ENCODE measurements around the gene LARP6. TPM values are rescaled to one million over a fixed set of nuclear protein-coding genes. Genes with fewer than 3 reads are reported as not detected.

The LARP6 gene
- total RNA-seq, 2 experiments from 2014 or later, result 0.31 TPM; not detected in 1

GRCh38 chr15:70870051-70870450 is 16.1 kb upstream of the LARP6 start:
- H3K27ac Mint-ChIP-seq, result no peak overlapping the region
- no peaks in the 10 kb centered on the region for H3K9me3 ChIP-seq (ENCODE audit: control insufficient read depth in 1 of 2, insufficient read depth in 1 of 2, low read length in 2 of 2)
- intact Hi-C loops (cut with DNase I, micrococcal nuclease), result no loop called here

GRCh38 chr15:70869346-70869745 is 15.4 kb upstream of the LARP6 start:
- Mint-ChIP-seq H3K4me3 (no peak overlapping the region), H3K4me1 (ENCODE audit: low read depth) (no peaks in the 10 kb centered on the region), H3K36me3 (ENCODE audit: low read depth) (no peaks in the 10 kb centered on the region), H3K9me3 (no peaks in the 10 kb centered on the region), H3K27me3 (peaks cover 30% of the 10 kb centered on the region), H3K27ac (no peak overlapping the region)
- no peaks in the 10 kb centered on the region for H3K9me3 ChIP-seq (ENCODE audit: control insufficient read depth in 1 of 2, insufficient read depth in 1 of 2, low read length in 2 of 2)
- ATAC-seq (ENCODE audit: poor library complexity) (no peak), DNase-seq (no peak)
- POLR2A ChIA-PET, result no interaction called here
- H3K27me3 ChIP-seq (ENCODE audit: control insufficient read depth in 1 of 2, insufficient read depth in 2 of 2, low read length in 2 of 2), result peaks cover 0 to 6% of the 10 kb centered on the region in 2 experiments
- no peak for TF ChIP-seq CTCF (IDR thresholded peaks at IDR 0.05)
- H3K4me1 ChIP-seq (ENCODE audit: insufficient read depth, low read length), result no peaks in the 10 kb centered on the region
- intact Hi-C loops (cut with DNase I, micrococcal nuclease), result no loop called here
- CTCF ChIA-PET, result no interaction called here
- H3K4me3 ChIP-seq (ENCODE audit: low read length), result no peak overlapping the region
- no peaks in the 10 kb centered on the region for H3K36me3 ChIP-seq (ENCODE audit: insufficient read depth, low read length)
- H3K27ac ChIP-seq (ENCODE audit: low read depth in 1 of 2, low read length in 2 of 2), result no peak overlapping the region

More at GRCh38 chr15:70870051-70870450, 16.1 kb upstream of the LARP6 start:
- Mint-ChIP-seq H3K4me3 (no peak overlapping the region), H3K4me1 (ENCODE audit: low read depth) (no peaks in the 10 kb centered on the region), H3K27me3 (peaks cover 33% of the 10 kb centered on the region), H3K36me3 (ENCODE audit: low read depth) (no peaks in the 10 kb centered on the region), H3K9me3 (no peaks in the 10 kb centered on the region)
- Histone ChIP-seq H3K27ac (ENCODE audit: low read depth in 1 of 2, low read length in 2 of 2) (no peak overlapping the region), H3K4me1 (ENCODE audit: insufficient read depth, low read length) (no peaks in the 10 kb centered on the region), H3K36me3 (ENCODE audit: insufficient read depth, low read length) (no peaks in the 10 kb centered on the region), H3K27me3 (ENCODE audit: control insufficient read depth in 1 of 2, insufficient read depth in 2 of 2, low read length in 2 of 2) (peaks cover 0 to 7% of the 10 kb centered on the region in 2 experiments), H3K4me3 (ENCODE audit: low read length) (no peak overlapping the region)
- TF ChIP-seq CTCF (IDR thresholded peaks at IDR 0.05), result no peak
- no peak for ATAC-seq (ENCODE audit: poor library complexity)
- no peak for DNase-seq
- ChIA-PET POLR2A (no interaction called here), CTCF (no interaction called here)

DNA sequence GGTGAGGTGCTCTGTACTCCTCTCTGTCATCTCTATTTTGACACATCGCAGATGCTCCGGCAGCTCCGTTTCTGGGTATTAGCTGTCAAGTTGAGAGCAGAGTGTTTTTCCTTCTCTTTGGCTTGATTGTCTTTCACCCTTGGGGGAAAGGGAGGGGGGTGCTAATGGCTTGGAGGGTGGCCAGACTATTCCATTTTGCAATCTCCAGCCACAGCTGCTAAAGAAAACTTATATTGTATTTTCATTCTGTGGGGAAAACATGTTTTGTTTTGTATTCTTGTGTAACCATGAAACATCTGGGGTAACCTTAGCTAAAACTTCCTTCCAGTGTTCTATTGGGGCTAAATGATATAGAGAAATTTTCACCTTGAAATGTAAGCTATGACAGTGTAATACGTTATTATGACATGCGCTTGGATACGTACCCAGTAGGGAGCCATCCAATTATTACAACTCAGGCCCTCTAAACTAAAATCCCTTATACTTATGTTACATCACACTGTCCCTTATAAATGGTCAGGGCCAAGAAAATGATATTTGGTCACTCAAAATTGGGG is 14.0 kb upstream of the LARP6 start:
- no peaks in the 10 kb centered on the region for H3K36me3 Mint-ChIP-seq (ENCODE audit: low read depth)

More for the DNA sequence above, 14.0 kb upstream of the LARP6 start:
- no peak for ATAC-seq (ENCODE audit: poor library complexity)
- intact Hi-C loops (cut with DNase I, micrococcal nuclease), result no loop called here
- no peaks in the 10 kb centered on the region for H3K27me3 ChIP-seq (ENCODE audit: control insufficient read depth in 1 of 2, insufficient read depth in 2 of 2, low read length in 2 of 2)
- no peak overlapping the region for H3K4me3 ChIP-seq (ENCODE audit: low read length)
- no peaks in the 10 kb centered on the region for H3K9me3 ChIP-seq (ENCODE audit: control insufficient read depth in 1 of 2, insufficient read depth in 1 of 2, low read length in 2 of 2)
- no peaks in the 10 kb centered on the region for H3K36me3 ChIP-seq (ENCODE audit: insufficient read depth, low read length)
- no peak overlapping the region for H3K4me3 Mint-ChIP-seq
- DNase-seq, result no peak
- no peaks in the 10 kb centered on the region for H3K4me1 Mint-ChIP-seq (ENCODE audit: low read depth)
- no peaks in the 10 kb centered on the region for H3K4me1 ChIP-seq (ENCODE audit: insufficient read depth, low read length)
- H3K27ac ChIP-seq (ENCODE audit: low read depth in 1 of 2, low read length in 2 of 2), result no peak overlapping the region
- CTCF ChIA-PET, result no interaction called here
- H3K9me3 Mint-ChIP-seq, result no peaks in the 10 kb centered on the region
- no peak overlapping the region for H3K27ac Mint-ChIP-seq
- no peak for TF ChIP-seq CTCF (IDR thresholded peaks at IDR 0.05)
- POLR2A ChIA-PET, result no interaction called here
- H3K27me3 Mint-ChIP-seq, result peaks cover 19% of the 10 kb centered on the region

All from CD4-positive, alpha-beta T cell (primary cell).